SU-DHL-6 (cell line): ENCODE data around the gene HRH2.
A peak's percentile ranks its signal among the peaks of the same experiment; 100 is the strongest.

Experiments
- H2AFZ ChIP-seq: fragments of 200-600 bp; sonication (generic); 2 replicates; pipeline ENCODE4 v1.6.1; 2014; ENCODE audit warnings: low read depth, mild to moderate bottlenecking, moderate library complexity, mixed read lengths, antibody characterized with exemption, low read length; ENCODE audit not compliant: severe bottlenecking
- H3F3A ChIP-seq: fragments of 200-600 bp; shearing (Covaris generic); 2 replicates; pipeline ENCODE4 v1.6.0; 2016; ENCODE audit warnings: antibody characterized with exemption, mild to moderate bottlenecking; ENCODE audit not compliant: insufficient read depth
- H3K27ac ChIP-seq: fragments of 200-600 bp; sonication (generic); 2 replicates; pipeline ENCODE4 v1.5.1; 2016; ENCODE audit warnings: low read depth, mild to moderate bottlenecking, low read length, moderate library complexity, mixed read lengths
- H3K27me3 ChIP-seq: fragments of 200-600 bp; sonication (generic), shearing (Covaris generic); 2 replicates; pipeline ENCODE4 v1.6.0; 2014; ENCODE audit warnings: mild to moderate bottlenecking, low read length
- H3K36me3 ChIP-seq: fragments of 200-600 bp; sonication (generic); 2 replicates; pipeline ENCODE4 v1.6.1; 2014; ENCODE audit warnings: mild to moderate bottlenecking, low read length, mixed read lengths
- H3K4me2 ChIP-seq: fragments of 300-600, 200-600 bp; shearing (Covaris generic), sonication (generic); 2 replicates; pipeline ENCODE4 v1.6.0; 2014; ENCODE audit warnings: low read length, low read depth, mild to moderate bottlenecking; ENCODE audit not compliant: poor library complexity, severe bottlenecking
- H3K4me3 ChIP-seq: fragments of 200-600 bp; sonication (generic); 2 replicates; pipeline ENCODE4 v1.5.1; 2014; ENCODE audit warnings: antibody characterized with exemption, low read length, mild to moderate bottlenecking, mixed read lengths; ENCODE audit not compliant: insufficient read depth, poor library complexity, severe bottlenecking
- H3K79me2 ChIP-seq: fragments of 200-600 bp; sonication (generic); 2 replicates; pipeline ENCODE4 v1.6.1; 2014; ENCODE audit warnings: mild to moderate bottlenecking, low read length, moderate library complexity; ENCODE audit not compliant: insufficient read depth
- H3K9ac ChIP-seq: fragments of 200-600 bp; sonication (generic); 2 replicates; pipeline ENCODE4 v1.7.0; 2014; ENCODE audit warnings: mild to moderate bottlenecking, low read length
- H3K9me2 ChIP-seq: fragments of 200-600 bp; sonication (generic); replicated peaks from 2 replicates; pipeline ENCODE4 v1.6.1; 2014; ENCODE audit warnings: low read length; ENCODE audit not compliant: insufficient read depth
- H3K9me3 ChIP-seq: fragments of 200-600 bp; sonication (generic); 2 replicates; pipeline ENCODE4 v1.6.1; 2014; ENCODE audit warnings: low read length, mixed read lengths; ENCODE audit not compliant: insufficient read depth
- H4K20me1 ChIP-seq: fragments of 200-600 bp; sonication (generic); 2 replicates; pipeline ENCODE4 v1.6.1; 2014; ENCODE audit warnings: low read depth, mild to moderate bottlenecking, antibody characterized with exemption, low read length, moderate library complexity, mixed read lengths
- CTCF ChIP-seq: fragments of 200-600 bp; sonication (generic); IDR thresholded peaks from one replicate; pipeline ENCODE4 v1.5.1; 2017; ENCODE audit warnings: antibody characterized with exemption, mild to moderate bottlenecking, low read length, moderate library complexity; ENCODE audit not compliant: insufficient read depth, poor library complexity, severe bottlenecking
- EZH2phosphoT487 ChIP-seq: fragments of 200-600 bp; sonication (generic), shearing (Covaris generic); conservative IDR thresholded peaks from 2 replicates; pipeline ENCODE4 v1.6.1; 2018; ENCODE audit warnings: mild to moderate bottlenecking, antibody characterized with exemption, low read length, moderate library complexity, mixed read lengths

Gene HRH2

GRCh38 chr5:175728885-175729828, 71.3 kb downstream of the HRH2 start:
- Histone ChIP-seq H3K36me3 (no peaks in the 10 kb centered on the region), H3K4me2 (no peak overlapping the region), H3K9me3 (no peaks in the 10 kb centered on the region), H3K9ac (no peak overlapping the region), H3K79me2 (no peaks in the 10 kb centered on the region), H3K27ac (no peak overlapping the region), H3K27me3 (no peaks in the 10 kb centered on the region), H3K9me2 (no peaks in the 10 kb centered on the region), H3K4me3 (no peak overlapping the region), H2AFZ (no peak overlapping the region), H3F3A (no peaks in the 10 kb centered on the region), H4K20me1 (no peaks in the 10 kb centered on the region)
- no peak for TF ChIP-seq EZH2phosphoT487
- TF ChIP-seq CTCF: no peak

GRCh38 chr5:175729829-175730277, 72.0 kb downstream of the HRH2 start:
- no peak overlapping the region for H3K9ac ChIP-seq
- no peak for TF ChIP-seq EZH2phosphoT487
- TF ChIP-seq CTCF: peak; percentile 80
- no peaks in the 10 kb centered on the region for H3F3A ChIP-seq
- no peak overlapping the region for H3K27ac ChIP-seq
- H4K20me1 ChIP-seq: no peaks in the 10 kb centered on the region
- no peak overlapping the region for H2AFZ ChIP-seq
- H3K9me2 ChIP-seq: no peaks in the 10 kb centered on the region
- no peak overlapping the region for H3K4me3 ChIP-seq
- H3K36me3 ChIP-seq: no peaks in the 10 kb centered on the region
- no peaks in the 10 kb centered on the region for H3K27me3 ChIP-seq
- H3K9me3 ChIP-seq: no peaks in the 10 kb centered on the region
- H3K79me2 ChIP-seq: no peaks in the 10 kb centered on the region
- H3K4me2 ChIP-seq: no peak overlapping the region

- no peak overlapping the region for H3K4me2 ChIP-seq
- H3K9me3 ChIP-seq: no peaks in the 10 kb centered on the region
- H3K9me2 ChIP-seq: no peaks in the 10 kb centered on the region
- H2AFZ ChIP-seq: no peak overlapping the region
- H3K27me3 ChIP-seq: no peaks in the 10 kb centered on the region
- H3K79me2 ChIP-seq: no peaks in the 10 kb centered on the region
- H3K4me3 ChIP-seq: no peak overlapping the region
- TF ChIP-seq CTCF (no peak), EZH2phosphoT487 (no peak)
- no peaks in the 10 kb centered on the region for H4K20me1 ChIP-seq
- H3F3A ChIP-seq: no peaks in the 10 kb centered on the region
- no peak overlapping the region for H3K27ac ChIP-seq
- H3K9ac ChIP-seq: no peak overlapping the region
- H3K36me3 ChIP-seq: no peaks in the 10 kb centered on the region
Observed at GRCh38 chr5:175731172-175731571, 73.3 kb downstream of the HRH2 start.
